Stimulated activated naive B cell treated with anti-CD40 and anti-IgM and Interleukin-4, amounts not matched to agents 10 μg/mL and 1 μg/mL and 100 μg/mL, for 72 hours (primary cell): ENCODE results near the gene CCDC116.

ENCODE experiments used
- ATAC-seq, 2 donors: fragments of 150-1000 bp; cut with Tn5 transposase; replicated peaks; 2 replicates each; pipeline ENCODE4 v1.10.0; 2021; ENCODE audit warnings: moderate library complexity in 1 of 2
- DNase-seq: peaks from one replicate; pipeline ENCODE4 v3.0.0; 2021
- H3K27ac Mint-ChIP-seq: one replicate; pipeline ENCODE4 v1.8.0; 2022; ENCODE audit warnings: mild to moderate bottlenecking, mixed read lengths
- H3K27me3 Mint-ChIP-seq, 2 donors: one replicate each; pipeline ENCODE4 v1.8.0; 2022; ENCODE audit warnings: mixed read lengths in 2 of 2
- H3K36me3 Mint-ChIP-seq, 2 donors: one replicate each; pipeline ENCODE4 v1.8.0; 2022; ENCODE audit warnings: mixed read lengths in 2 of 2, mild to moderate bottlenecking in 1 of 2
- H3K4me1 Mint-ChIP-seq, 2 donors: one replicate each; pipeline ENCODE4 v1.8.0; 2022; ENCODE audit warnings: mixed read lengths in 2 of 2, mild to moderate bottlenecking in 1 of 2
- H3K4me3 Mint-ChIP-seq, 2 donors: one replicate each; pipeline ENCODE4 v1.8.0; 2022; ENCODE audit warnings: mild to moderate bottlenecking in 2 of 2, mixed read lengths in 2 of 2, moderate library complexity in 1 of 2
- H3K9me3 Mint-ChIP-seq, 2 donors: one replicate each; pipeline ENCODE4 v1.8.0; 2022; ENCODE audit warnings: mixed read lengths in 2 of 2, mild to moderate bottlenecking in 1 of 2

Gene CCDC116

GRCh38 chr22:21682385-21683175 is 50.0 kb downstream of the CCDC116 start:
- Mint-ChIP-seq H3K36me3 (peaks cover 27 to 45% of the 10 kb centered on the region in 2 donors), H3K27me3 (no peaks in the 10 kb centered on the region), H3K9me3 (no peaks in the 10 kb centered on the region), H3K27ac (peak overlapping the region; percentile 65), H3K4me1 (peaks cover 4 to 7% of the 10 kb centered on the region in 2 donors), H3K4me3 (no peak overlapping the region)
- no peak for DNase-seq
- peak in 1 of 2 donors; percentile 41 for ATAC-seq

GRCh38 chr22:21683401-21683811 is 50.8 kb downstream of the CCDC116 start:
- ATAC-seq (no peak), DNase-seq (no peak)
- H3K9me3 Mint-ChIP-seq, result no peaks in the 10 kb centered on the region
- H3K27ac Mint-ChIP-seq, result no peak overlapping the region
- H3K36me3 Mint-ChIP-seq, result peaks cover 31 to 46% of the 10 kb centered on the region in 2 donors
- H3K4me1 Mint-ChIP-seq, result peaks cover 9 to 14% of the 10 kb centered on the region in 2 donors
- H3K27me3 Mint-ChIP-seq, result no peaks in the 10 kb centered on the region
- no peak overlapping the region for H3K4me3 Mint-ChIP-seq

DNA sequence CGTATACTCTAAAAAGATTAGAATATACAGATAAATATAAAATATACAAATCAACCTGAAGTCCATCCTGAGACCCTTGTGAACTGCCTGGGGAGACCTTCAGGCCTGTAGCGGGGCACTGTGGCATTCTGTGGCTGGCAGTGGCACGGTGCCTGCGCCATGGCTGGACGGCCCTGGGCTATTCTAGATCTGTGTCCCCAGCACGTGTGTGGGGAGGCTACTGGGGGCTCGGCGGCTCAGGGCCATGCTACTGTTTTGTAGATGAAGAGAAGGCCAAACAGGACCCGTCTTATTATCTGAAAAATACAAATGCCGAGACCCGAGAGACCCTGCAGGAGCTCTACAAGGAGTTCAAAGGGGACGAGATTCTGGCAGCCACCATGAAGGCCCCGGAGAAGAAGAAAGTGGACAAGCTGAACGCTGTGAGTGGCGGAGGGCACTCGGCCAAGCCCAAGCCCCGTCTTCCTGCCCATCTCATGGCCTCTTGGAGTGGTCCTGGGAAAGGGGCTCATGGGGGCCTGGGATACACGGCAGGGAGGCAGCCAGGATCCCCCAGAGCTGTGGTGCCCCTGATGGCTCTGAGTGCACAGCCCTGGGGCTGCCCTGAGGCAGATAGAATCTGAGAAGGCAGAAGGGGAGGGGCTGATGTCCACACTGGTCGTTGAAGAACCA is 52.1 kb downstream of the CCDC116 start:
- H3K27me3 Mint-ChIP-seq, result no peaks in the 10 kb centered on the region
- peaks cover 17 to 26% of the 10 kb centered on the region in 2 donors for H3K4me1 Mint-ChIP-seq
- DNase-seq, result no peak
- no peak overlapping the region for H3K4me3 Mint-ChIP-seq
- peaks cover 37 to 53% of the 10 kb centered on the region in 2 donors for H3K36me3 Mint-ChIP-seq
- no peak for ATAC-seq
- H3K9me3 Mint-ChIP-seq, result no peaks in the 10 kb centered on the region
- H3K27ac Mint-ChIP-seq, result no peak overlapping the region

GRCh38 chr22:21685164-21685513 is 52.6 kb downstream of the CCDC116 start:
- peaks cover 21 to 32% of the 10 kb centered on the region in 2 donors for H3K4me1 Mint-ChIP-seq
- no peaks in the 10 kb centered on the region for H3K27me3 Mint-ChIP-seq
- ATAC-seq (no peak), DNase-seq (no peak)
- H3K4me3 Mint-ChIP-seq, result no peak overlapping the region
- H3K36me3 Mint-ChIP-seq, result peaks cover 40 to 57% of the 10 kb centered on the region in 2 donors
- peak overlapping the region; percentile 20 for H3K27ac Mint-ChIP-seq
- no peaks in the 10 kb centered on the region for H3K9me3 Mint-ChIP-seq

DNA sequence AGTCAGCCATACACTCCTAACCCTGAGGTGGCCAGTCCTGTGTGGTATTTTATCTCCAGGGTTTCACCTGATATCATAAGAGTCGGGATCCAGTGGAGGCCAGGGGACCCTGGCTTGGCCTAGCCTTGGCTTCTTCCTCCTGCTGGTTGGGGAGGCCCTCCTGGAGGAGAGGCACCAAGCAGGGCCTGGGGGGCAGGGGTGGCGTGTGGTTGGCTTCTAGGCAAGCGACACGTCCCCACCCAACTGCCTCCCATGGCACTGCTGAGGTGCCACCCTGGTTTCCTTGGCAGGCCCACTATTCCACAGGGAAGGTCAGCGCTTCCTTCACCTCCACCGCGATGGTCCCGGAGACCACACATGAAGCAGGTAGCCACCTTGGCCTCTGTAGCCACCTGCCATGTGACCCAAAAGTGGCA is 53.6 kb downstream of the CCDC116 start:
- Mint-ChIP-seq H3K4me3 (no peak overlapping the region), H3K27me3 (no peaks in the 10 kb centered on the region), H3K9me3 (no peaks in the 10 kb centered on the region), H3K36me3 (peaks cover 43 to 58% of the 10 kb centered on the region in 2 donors), H3K4me1 (peaks cover 30 to 41% of the 10 kb centered on the region in 2 donors), H3K27ac (no peak overlapping the region)
- ATAC-seq (no peak), DNase-seq (no peak)
